Caco-2 (cell line): Measurements from ENCODE around the gene SUV39H1. TPM values are rescaled to one million over a fixed set of nuclear protein-coding genes. Genes with fewer than 3 reads are reported as not detected.
A peak's percentile ranks its signal among the peaks of the same experiment; 100 is the strongest.

Source experiments
- BruUV-seq: library from RNA; stranded (reverse); fragments of 400-500 nt; replicated peaks from 2 replicates; lab custom pipeline; 2021; lab: Mats Ljungman, UMichigan
- CTCF ChIA-PET: fragments of 300-600 bp; sonication (Branson Sonifier 250); formaldehyde crosslinking; loops from one replicate; lab custom pipeline; 2022; ENCODE audit warnings: antibody characterized with exemption; lab: Charles Lee
- POLR2A ChIA-PET: fragments of 300-600 bp; sonication (Branson Sonifier 250); formaldehyde crosslinking; loops from one replicate; lab custom pipeline; 2022; ENCODE audit warnings: antibody characterized with exemption; lab: Charles Lee
- DNase-seq, 2 experiments: peaks; one replicate each; pipeline versions ENCODE4 v3.0.0 to v3.0.0-alpha.2; 2020 to 2022
- H3K27me3 ChIP-seq: replicated peaks from 2 replicates; pipeline ENCODE4 v1.6.0; 2011; ENCODE audit warnings: low read length; ENCODE audit not compliant: control insufficient read depth, insufficient read depth
- H3K36me3 ChIP-seq: 2 replicates; pipeline ENCODE4 v1.5.1; 2011; ENCODE audit warnings: low read length; ENCODE audit not compliant: control insufficient read depth, insufficient read depth
- H3K4me1 ChIP-seq: fragments of 250-450 bp; sonication (Bioruptor Pico); 2 replicates; pipeline ENCODE4 v1.5.1; 2020; ENCODE audit warnings: mild to moderate bottlenecking
- H3K4me3 ChIP-seq: 2 replicates; pipeline ENCODE4 v1.5.1; 2011; ENCODE audit warnings: low read depth, mild to moderate bottlenecking, control low read depth, low read length
- H3K9me3 ChIP-seq: fragments of 250-450 bp; sonication (Bioruptor Pico); 2 replicates; pipeline ENCODE4 v1.5.1; 2020; ENCODE audit warnings: mild to moderate bottlenecking, moderate library complexity
- H3K27ac Mint-ChIP-seq: one replicate; pipeline ENCODE4 v1.8.0; 2022; ENCODE audit warnings: mixed read lengths; ENCODE audit not compliant: unreplicated experiment
- H3K27me3 Mint-ChIP-seq: one replicate; pipeline ENCODE4 v1.8.0; 2022; ENCODE audit warnings: mixed read lengths; ENCODE audit not compliant: insufficient read depth, unreplicated experiment
- H3K36me3 Mint-ChIP-seq: one replicate; pipeline ENCODE4 v1.8.0; 2022; ENCODE audit warnings: mild to moderate bottlenecking, mixed read lengths; ENCODE audit not compliant: insufficient read depth, unreplicated experiment
- H3K4me1 Mint-ChIP-seq: one replicate; pipeline ENCODE4 v1.8.0; 2022; ENCODE audit warnings: low read depth, mixed read lengths; ENCODE audit not compliant: unreplicated experiment
- H3K4me3 Mint-ChIP-seq: one replicate; pipeline ENCODE4 v1.8.0; 2022; ENCODE audit warnings: mild to moderate bottlenecking, moderate library complexity, mixed read lengths; ENCODE audit not compliant: unreplicated experiment
- H3K9me3 Mint-ChIP-seq: one replicate; pipeline ENCODE4 v1.8.0; 2022; ENCODE audit warnings: mixed read lengths; ENCODE audit not compliant: unreplicated experiment
- CTCF ChIP-seq, 2 experiments: fragments of 200-600 bp in 1 of 2; IDR thresholded peaks; 1 replicate in 1 of 2; 2 replicates in 1 of 2; pipeline versions ENCODE4 v1.5.1 to v1.8.0; 2011 to 2022; ENCODE audit warnings: antibody characterized with exemption in 1 of 2, control low read depth in 1 of 2, inconsistent platforms in 1 of 2, low read depth in 1 of 2, low read length in 1 of 2, mild to moderate bottlenecking in 1 of 2, moderate library complexity in 1 of 2; ENCODE audit not compliant: insufficient read depth in 1 of 2, severe bottlenecking in 1 of 2, unreplicated experiment in 1 of 2
- intact Hi-C: fragments of 100-400 bp; cut with micrococcal nuclease; formaldehyde crosslinking; loops from one replicate; pipeline ENCODE4 v1.10.0; 2022; ENCODE audit not compliant: unreplicated experiment
- total RNA-seq: library from RNA; stranded (reverse); gene quantifications from 2 replicates; pipeline ENCODE4 v1.2.3, GENCODE V29; 2022

The SUV39H1 gene
- total RNA-seq, 1 experiment from 2014 or later = 15.8 TPM

- Histone ChIP-seq H3K27me3 (no peaks in the 10 kb centered on the region), H3K9me3 (no peaks in the 10 kb centered on the region), H3K4me1 (no peaks in the 10 kb centered on the region), H3K4me3 (peak overlapping the region; percentile 69), H3K36me3 (no peaks in the 10 kb centered on the region)
- peak overlapping the region; percentile 85 for H3K4me3 Mint-ChIP-seq
- intact Hi-C loops = loop anchor here (5.0 kb wide), 1 partner anchor 107 kb away; the partner anchor contains the start of gene HDAC6
- no TSS peak for BruUV-seq
- DNase-seq = no peak
- ChIA-PET CTCF (interaction anchor here (0.6 to 1.7 kb wide), 2 partner anchors 47 to 120 kb away, joined by 3 to 5 read pairs; no protein-coding TSS in a partner anchor), POLR2A (interaction anchor here (1.9 kb wide), 1 partner anchor 19 kb away, joined by 16 read pairs; no protein-coding TSS in a partner anchor)
- H3K27ac Mint-ChIP-seq = peak overlapping the region; percentile 79
- H3K9me3 Mint-ChIP-seq = no peaks in the 10 kb centered on the region
- peaks cover 18% of the 10 kb centered on the region for H3K36me3 Mint-ChIP-seq
- no peak for TF ChIP-seq CTCF (IDR thresholded peaks at IDR 0.05; ENCODE audit: insufficient read depth in 1 of 2, low read depth in 1 of 2, low read length in 1 of 2, severe bottlenecking in 1 of 2, unreplicated experiment in 1 of 2)
- peaks cover 7% of the 10 kb centered on the region for H3K4me1 Mint-ChIP-seq
- no peaks in the 10 kb centered on the region for H3K27me3 Mint-ChIP-seq
These were observed 1.0 kb upstream of the SUV39H1 start for GRCh38 chrX:48695534-48695896.

DNA sequence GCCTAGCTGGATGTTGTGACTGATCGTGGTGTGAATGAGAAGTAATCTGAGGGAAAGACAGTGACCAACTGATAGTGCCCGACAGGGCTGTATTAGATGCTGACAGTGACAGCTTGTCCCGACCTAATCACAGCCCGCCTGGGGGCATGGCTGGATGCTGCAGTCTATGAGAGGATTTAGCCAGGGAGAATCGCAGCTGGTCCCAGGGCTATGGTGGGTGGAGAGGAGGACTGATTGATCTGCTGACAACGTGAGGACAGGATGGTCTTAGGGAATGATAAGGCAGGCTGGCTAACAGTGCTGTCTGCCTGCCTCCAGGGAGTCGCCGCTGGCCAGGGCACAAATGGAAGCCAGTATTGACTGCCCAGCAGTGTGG, 621 bp upstream of the SUV39H1 start:
- Histone ChIP-seq H3K9me3 (no peaks in the 10 kb centered on the region), H3K4me3 (peak overlapping the region; percentile 69), H3K36me3 (no peaks in the 10 kb centered on the region), H3K4me1 (no peaks in the 10 kb centered on the region), H3K27me3 (no peaks in the 10 kb centered on the region)
- H3K4me3 Mint-ChIP-seq = peak overlapping the region; percentile 85
- peak overlapping the region; percentile 79 for H3K27ac Mint-ChIP-seq
- no peaks in the 10 kb centered on the region for H3K27me3 Mint-ChIP-seq
- no peaks in the 10 kb centered on the region for H3K9me3 Mint-ChIP-seq
- ChIA-PET POLR2A (interaction anchor here (0.6 to 1.9 kb wide), 4 partner anchors 17 to 1610 kb away, joined by 3 to 16 read pairs (median 8); no protein-coding TSS in a partner anchor), CTCF (interaction anchor here (1.7 kb wide), 1 partner anchor 48 kb away, joined by 5 read pairs; no protein-coding TSS in a partner anchor)
- H3K36me3 Mint-ChIP-seq = peaks cover 18% of the 10 kb centered on the region
- peak in 1 of 2 experiments; percentile 4 for DNase-seq
- H3K4me1 Mint-ChIP-seq = peaks cover 7% of the 10 kb centered on the region
- no peak for TF ChIP-seq CTCF (IDR thresholded peaks at IDR 0.05; ENCODE audit: insufficient read depth in 1 of 2, low read depth in 1 of 2, low read length in 1 of 2, severe bottlenecking in 1 of 2, unreplicated experiment in 1 of 2)
- intact Hi-C loops = loop anchor here (2.0 to 5.0 kb wide), 3 partner anchors 19 to 106 kb away; partner anchors contain the start of gene HDAC6
- BruUV-seq = TSS peak; percentile 35

DNA sequence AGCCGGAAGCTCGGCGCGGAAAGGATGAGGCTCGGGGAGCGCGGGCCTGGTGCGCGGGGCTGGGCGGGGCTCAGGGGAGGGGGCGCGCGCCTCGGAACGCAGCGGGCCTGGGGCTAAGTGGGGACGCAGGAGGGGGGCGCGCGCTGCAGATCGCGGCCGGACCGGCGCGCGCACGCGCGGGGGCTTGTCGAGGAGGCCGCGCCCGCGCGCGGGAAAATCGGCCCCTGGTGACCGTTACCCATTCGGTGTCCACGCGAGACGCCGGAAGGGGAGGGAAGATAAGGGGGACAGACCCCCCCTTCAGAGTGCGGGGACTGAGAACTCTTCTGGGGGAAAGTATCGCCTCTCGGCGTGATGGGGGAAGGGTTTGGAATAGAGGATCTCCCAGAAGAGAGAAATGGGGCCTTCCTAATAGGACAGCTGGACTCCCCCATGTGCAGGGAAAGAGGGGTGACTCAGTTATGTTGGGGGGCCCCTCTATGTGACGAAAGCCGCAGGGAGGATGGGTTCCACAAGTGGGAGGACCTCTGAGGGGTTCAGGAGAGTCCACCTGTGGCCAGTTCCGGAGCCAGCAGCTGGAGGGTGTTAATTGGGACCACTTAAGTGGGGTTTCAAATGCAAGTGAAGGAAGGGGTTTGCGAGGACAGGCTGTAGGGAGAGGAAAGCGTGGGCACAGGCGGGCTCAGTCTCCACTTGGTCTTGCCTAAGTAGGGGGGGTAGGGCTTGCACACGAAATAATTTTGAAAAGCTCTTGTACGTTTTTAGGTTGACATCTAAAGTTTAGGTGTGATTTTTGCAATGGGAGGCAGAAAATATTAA, 584 bp downstream of the SUV39H1 start:
- Histone ChIP-seq H3K36me3 (no peaks in the 10 kb centered on the region), H3K4me1 (no peaks in the 10 kb centered on the region), H3K4me3 (peak overlapping the region; percentile 69), H3K27me3 (no peaks in the 10 kb centered on the region), H3K9me3 (no peaks in the 10 kb centered on the region)
- no peaks in the 10 kb centered on the region for H3K9me3 Mint-ChIP-seq
- ChIA-PET POLR2A (interaction anchor here (1.0 to 1.9 kb wide), 2 partner anchors 21 to 40 kb away, joined by 10 to 16 read pairs; no protein-coding TSS in a partner anchor), CTCF (interaction anchor here (1.7 kb wide), 1 partner anchor 49 kb away, joined by 5 read pairs; no protein-coding TSS in a partner anchor)
- H3K36me3 Mint-ChIP-seq = peaks cover 18% of the 10 kb centered on the region
- BruUV-seq = no TSS peak
- TF ChIP-seq CTCF (IDR thresholded peaks at IDR 0.05; ENCODE audit: insufficient read depth in 1 of 2, low read depth in 1 of 2, low read length in 1 of 2, severe bottlenecking in 1 of 2, unreplicated experiment in 1 of 2) = no peak
- H3K27me3 Mint-ChIP-seq = no peaks in the 10 kb centered on the region
- H3K27ac Mint-ChIP-seq = peak overlapping the region; percentile 79
- peak; percentile 47 to 48 for DNase-seq
- peak overlapping the region; percentile 85 for H3K4me3 Mint-ChIP-seq
- intact Hi-C loops = loop anchor here (2.0 to 5.0 kb wide), 3 partner anchors 20 to 105 kb away; partner anchors contain the start of gene HDAC6
- peaks cover 7% of the 10 kb centered on the region for H3K4me1 Mint-ChIP-seq
